Measurements from ENCODE around the gene CCZ1B. TPM values are rescaled to one million over a fixed set of nuclear protein-coding genes. Genes with fewer than 3 reads are reported as not detected.
"Not testable (repeated sequence)": the region's sequence is repeated elsewhere in the genome, so short reads cannot be mapped to it uniquely, and the experiment has no call there.

CCZ1B gene
- total RNA-seq, result 10 to 100 TPM; 61.5 to 70.8 TPM
- total RNA-seq, result 21.2 to 28.9 reads per million in 2 donors

- peak within 1 kb of the TSS; percentile 79 for H3K27ac Mint-ChIP-seq
- peak within 1 kb of the TSS; percentile 89 for H3K4me3 Mint-ChIP-seq
- H3K36me3 Mint-ChIP-seq (ENCODE audit: low read depth); H3K4me1 Mint-ChIP-seq; H3K9me3 ChIP-seq (ENCODE audit: control insufficient read depth, low read length, poor library complexity, severe bottlenecking); H3K27me3 Mint-ChIP-seq: not testable (repeated sequence)
- DNase-seq (peak; percentile 69 to 75 (median 73)), ATAC-seq (peak; percentile 97)
Observed at GRCh38 chr7:6826151-6826550, at the start of gene CCZ1B. TSS of gene CCZ1B (minus strand) at chr7:6826275. CDS start at chr7:6826197, 78 bp downstream.

DNA sequence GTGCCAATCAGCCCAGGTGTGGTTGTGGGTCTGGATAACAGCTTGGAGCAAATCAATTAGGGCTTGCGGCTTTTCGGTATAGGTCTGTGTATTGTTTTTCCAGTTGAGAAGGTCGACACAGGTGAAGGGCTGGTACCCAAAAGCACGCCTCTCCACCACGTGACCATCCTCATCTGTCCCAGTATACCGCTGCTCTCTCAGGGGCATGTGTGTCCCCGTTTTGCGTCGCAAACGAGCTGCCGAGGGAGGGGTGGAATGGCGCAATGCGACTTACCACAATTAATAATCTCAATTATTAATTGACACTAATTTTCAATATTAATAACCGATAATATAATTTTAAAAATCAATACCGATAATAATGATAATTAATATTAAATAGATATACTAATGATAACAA is 48.9 kb upstream of the CCZ1B start:
- H3K27me3 Mint-ChIP-seq, result peaks cover 43% of the 10 kb centered on the region
- not testable (repeated sequence) for ATAC-seq; H3K27ac Mint-ChIP-seq; H3K9me3 ChIP-seq (ENCODE audit: control insufficient read depth, low read length, poor library complexity, severe bottlenecking); H3K36me3 Mint-ChIP-seq (ENCODE audit: low read depth); DNase-seq; H3K4me1 Mint-ChIP-seq; H3K4me3 Mint-ChIP-seq

DNA sequence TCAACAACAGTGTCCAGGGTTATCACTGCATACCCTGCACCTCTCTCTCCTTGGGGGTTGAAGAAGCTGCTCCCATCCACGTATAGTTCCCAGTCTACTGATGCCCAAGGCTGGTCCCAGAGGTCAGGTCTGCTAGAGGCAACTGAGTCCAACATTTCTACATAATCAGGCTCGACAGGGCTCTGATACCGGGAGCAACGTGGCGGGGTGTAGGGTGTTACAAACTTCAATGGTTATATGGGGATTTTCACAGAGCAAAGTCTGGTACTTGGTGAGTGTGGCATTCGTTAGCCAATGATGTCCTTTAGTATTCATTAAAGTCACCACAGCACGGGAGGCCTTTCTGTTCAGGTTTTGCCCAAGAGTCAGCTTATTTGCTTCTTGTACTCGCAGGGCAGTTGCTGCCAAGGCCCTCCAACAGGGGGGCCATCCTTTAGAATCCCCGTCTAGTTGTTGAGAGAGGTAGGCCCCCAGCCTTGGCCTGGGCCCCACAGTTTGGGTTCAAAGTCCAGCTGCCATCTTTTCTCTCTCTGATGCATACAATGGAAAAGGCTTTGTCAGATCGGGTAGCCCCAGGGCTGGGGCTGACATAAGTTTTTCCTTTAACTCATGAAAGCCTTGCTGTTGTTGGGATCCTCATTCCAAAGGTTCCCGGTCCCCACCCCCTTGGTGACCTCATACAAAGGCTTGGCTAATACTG is 46.3 kb upstream of the CCZ1B start:
- not testable (repeated sequence) for DNase-seq; H3K9me3 ChIP-seq (ENCODE audit: control insufficient read depth, low read length, poor library complexity, severe bottlenecking); H3K27ac Mint-ChIP-seq; H3K4me3 Mint-ChIP-seq; ATAC-seq; H3K4me1 Mint-ChIP-seq; H3K36me3 Mint-ChIP-seq (ENCODE audit: low read depth)
- peaks cover 42% of the 10 kb centered on the region for H3K27me3 Mint-ChIP-seq

DNA sequence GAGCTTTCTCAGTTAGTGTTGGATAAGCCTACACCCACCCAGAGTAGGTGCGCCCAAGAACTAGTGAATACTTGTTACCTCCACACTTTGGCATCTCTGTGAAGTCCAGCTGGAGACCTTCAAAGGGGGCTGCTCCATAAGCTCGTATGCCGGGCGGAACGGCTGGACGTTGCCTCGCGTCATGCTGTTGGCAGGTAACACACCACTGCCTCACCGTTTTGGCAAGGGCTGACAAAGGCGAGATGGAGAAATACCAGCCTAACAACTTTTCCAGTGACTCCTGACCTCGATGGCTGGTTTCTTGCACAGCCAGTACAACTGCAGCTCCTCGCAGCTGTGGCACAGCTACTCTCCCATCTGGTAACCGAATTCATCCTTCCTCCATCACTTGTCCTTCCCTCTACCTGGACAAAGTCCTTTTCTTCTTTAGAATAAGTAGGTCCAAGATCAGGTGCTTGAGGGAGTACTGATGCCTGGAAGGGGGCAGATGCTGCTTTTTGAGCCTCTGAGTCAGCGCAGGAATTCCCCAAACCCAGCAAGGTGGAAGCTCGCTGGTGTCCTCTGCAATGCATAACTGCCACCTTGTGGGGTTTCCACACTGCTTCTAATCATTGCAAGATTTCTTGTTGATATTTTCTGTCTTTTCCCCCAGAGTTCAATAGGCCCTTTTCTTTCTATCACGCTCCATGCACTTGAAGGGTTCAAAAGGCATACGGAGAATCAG is 45.5 kb upstream of the CCZ1B start:
- DNase-seq; ATAC-seq; H3K4me3 Mint-ChIP-seq; H3K27ac Mint-ChIP-seq; H3K4me1 Mint-ChIP-seq; H3K36me3 Mint-ChIP-seq (ENCODE audit: low read depth); H3K9me3 ChIP-seq (ENCODE audit: control insufficient read depth, low read length, poor library complexity, severe bottlenecking): not testable (repeated sequence)
- peaks cover 47% of the 10 kb centered on the region for H3K27me3 Mint-ChIP-seq

- not testable (repeated sequence) for H3K4me1 Mint-ChIP-seq; H3K36me3 Mint-ChIP-seq (ENCODE audit: low read depth); H3K4me3 Mint-ChIP-seq; H3K9me3 ChIP-seq (ENCODE audit: control insufficient read depth, low read length, poor library complexity, severe bottlenecking); ATAC-seq; H3K27ac Mint-ChIP-seq; DNase-seq
- H3K27me3 Mint-ChIP-seq, result peaks cover 32% of the 10 kb centered on the region
Observed at GRCh38 chr7:6864751-6865150, 38.7 kb upstream of the CCZ1B start.

- not testable (repeated sequence) for H3K4me3 Mint-ChIP-seq; H3K36me3 Mint-ChIP-seq (ENCODE audit: low read depth); ATAC-seq; H3K4me1 Mint-ChIP-seq; DNase-seq; H3K27ac Mint-ChIP-seq; H3K9me3 ChIP-seq (ENCODE audit: control insufficient read depth, low read length, poor library complexity, severe bottlenecking)
- H3K27me3 Mint-ChIP-seq, result peaks cover 26% of the 10 kb centered on the region
Observed at GRCh38 chr7:6864188-6864587, 38.1 kb upstream of the CCZ1B start.

GRCh38 chr7:6862876-6863275 is 36.8 kb upstream of the CCZ1B start:
- H3K4me1 Mint-ChIP-seq; H3K4me3 Mint-ChIP-seq; DNase-seq; H3K36me3 Mint-ChIP-seq (ENCODE audit: low read depth); H3K9me3 ChIP-seq (ENCODE audit: control insufficient read depth, low read length, poor library complexity, severe bottlenecking); H3K27ac Mint-ChIP-seq; ATAC-seq: not testable (repeated sequence)
- H3K27me3 Mint-ChIP-seq, result peaks cover 26% of the 10 kb centered on the region

DNA sequence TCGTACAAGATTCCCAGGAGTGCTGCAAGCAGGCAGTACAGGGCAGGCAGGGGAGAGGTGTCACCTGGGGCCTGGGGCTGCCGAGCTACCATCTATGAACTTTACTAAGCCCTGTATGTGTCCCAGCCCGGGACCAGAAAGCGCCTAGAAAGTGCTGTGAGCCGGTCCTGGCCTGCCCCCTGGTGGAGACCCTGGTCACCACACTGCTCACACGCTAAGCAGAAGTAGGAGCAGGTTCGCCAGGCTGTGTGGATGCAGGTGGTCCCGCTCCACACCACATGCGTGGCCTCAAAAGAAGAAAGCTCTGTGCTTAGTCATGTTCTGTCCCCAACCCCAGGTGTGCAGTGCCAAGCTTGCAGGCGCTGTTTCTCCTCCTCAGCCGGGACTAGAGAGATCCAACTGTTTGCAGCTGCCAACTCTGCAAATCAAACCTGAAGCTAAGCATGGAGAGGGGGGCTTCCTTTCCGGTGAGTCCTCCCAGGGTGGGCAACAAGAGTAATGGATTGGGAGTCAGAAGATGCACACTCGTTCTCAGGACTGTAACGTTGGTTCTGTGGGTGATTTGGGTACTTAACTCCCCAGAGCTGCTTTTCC is 31.7 kb upstream of the CCZ1B start:
- H3K36me3 Mint-ChIP-seq (ENCODE audit: low read depth); H3K9me3 ChIP-seq (ENCODE audit: control insufficient read depth, low read length, poor library complexity, severe bottlenecking); H3K4me3 Mint-ChIP-seq; H3K27ac Mint-ChIP-seq; ATAC-seq; H3K27me3 Mint-ChIP-seq: not testable (repeated sequence)
- peak; percentile 54 to 68 (median 61) for DNase-seq
- H3K4me1 Mint-ChIP-seq, result peaks cover 11% of the 10 kb centered on the region

DNA sequence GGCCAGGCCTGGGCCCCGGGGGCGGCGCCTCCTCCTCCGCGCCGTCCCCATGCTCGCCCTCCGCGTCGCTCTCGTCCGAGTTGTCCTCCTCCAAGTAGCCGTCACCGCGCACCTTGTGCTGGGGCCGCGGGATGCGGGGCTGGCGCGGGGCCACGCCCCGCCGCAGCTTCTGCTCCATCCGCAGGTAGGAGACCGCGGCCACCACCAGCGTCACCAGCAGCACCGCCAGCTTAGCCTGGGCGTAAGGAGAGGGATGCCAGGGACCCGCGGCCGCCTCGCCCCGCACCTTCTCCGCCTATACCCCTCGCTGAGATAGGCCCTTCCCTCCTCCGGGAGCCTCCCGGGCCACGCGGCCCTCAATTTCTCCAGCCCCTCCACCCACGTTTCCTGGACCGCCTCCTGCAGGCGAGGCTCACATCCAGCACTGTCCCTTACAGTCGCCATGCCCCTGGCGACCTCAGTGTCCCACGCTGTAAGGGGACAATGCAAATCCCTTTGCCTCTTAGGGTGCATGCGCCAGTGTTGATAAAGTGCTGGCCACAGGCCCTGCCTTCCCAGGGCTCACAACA is 29.6 kb upstream of the CCZ1B start:
- H3K9me3 ChIP-seq (ENCODE audit: control insufficient read depth, low read length, poor library complexity, severe bottlenecking); H3K27me3 Mint-ChIP-seq; ATAC-seq; H3K27ac Mint-ChIP-seq; DNase-seq; H3K36me3 Mint-ChIP-seq (ENCODE audit: low read depth): not testable (repeated sequence)
- peak overlapping the region; percentile 92 for H3K4me3 Mint-ChIP-seq
- peaks cover 11% of the 10 kb centered on the region for H3K4me1 Mint-ChIP-seq

GRCh38 chr7:6854747-6855562 is 28.9 kb upstream of the CCZ1B start:
- not testable (repeated sequence) for H3K9me3 ChIP-seq (ENCODE audit: control insufficient read depth, low read length, poor library complexity, severe bottlenecking); H3K27me3 Mint-ChIP-seq; ATAC-seq; H3K36me3 Mint-ChIP-seq (ENCODE audit: low read depth)
- peak overlapping the region; percentile 83 for H3K4me3 Mint-ChIP-seq
- H3K27ac Mint-ChIP-seq, result peak overlapping the region; percentile 37
- peaks cover 11% of the 10 kb centered on the region for H3K4me1 Mint-ChIP-seq
- peak in 1 of 3 donors; percentile 25 for DNase-seq

DNA sequence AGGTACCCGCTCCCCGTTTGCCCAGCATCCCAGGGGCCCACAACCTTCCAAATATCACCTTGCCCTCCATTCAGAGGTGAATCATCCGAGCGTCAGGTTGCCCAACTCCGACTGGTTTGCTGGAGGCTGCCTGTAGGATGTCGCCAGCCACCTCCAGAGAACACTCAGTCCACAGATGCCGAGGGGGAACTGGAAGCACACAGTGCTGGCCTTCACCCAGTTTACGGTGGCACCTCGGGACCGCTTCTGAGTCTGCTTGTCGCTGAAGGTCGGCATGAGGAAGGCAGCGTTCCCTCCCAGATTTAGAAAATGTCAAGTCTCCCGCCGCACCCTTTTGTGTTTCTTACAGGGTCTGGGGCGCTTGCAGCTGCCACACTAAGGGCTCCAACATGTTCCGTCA is 27.6 kb upstream of the CCZ1B start:
- not testable (repeated sequence) for H3K9me3 ChIP-seq (ENCODE audit: control insufficient read depth, low read length, poor library complexity, severe bottlenecking); ATAC-seq; H3K27me3 Mint-ChIP-seq; H3K36me3 Mint-ChIP-seq (ENCODE audit: low read depth); H3K27ac Mint-ChIP-seq; DNase-seq
- Mint-ChIP-seq H3K4me1 (peaks cover 11% of the 10 kb centered on the region), H3K4me3 (peak overlapping the region; percentile 87)

- H3K4me1 Mint-ChIP-seq, result not testable (repeated sequence)
Observed at GRCh38 chr7:6849127-6849526, 23.1 kb upstream of the CCZ1B start.

More at GRCh38 chr7:6849127-6849526, 23.1 kb upstream of the CCZ1B start:
- not testable (repeated sequence) for H3K36me3 Mint-ChIP-seq (ENCODE audit: low read depth); H3K9me3 ChIP-seq (ENCODE audit: control insufficient read depth, low read length, poor library complexity, severe bottlenecking); H3K27ac Mint-ChIP-seq; ATAC-seq; H3K4me3 Mint-ChIP-seq; DNase-seq
- H3K27me3 Mint-ChIP-seq, result peaks cover 11% of the 10 kb centered on the region

Data from T-helper 17 cell (primary cell).